Astrocyte (in vitro differentiated cells and primary cell): ENCODE results near the gene APMAP. TPM values are rescaled to one million over a fixed set of nuclear protein-coding genes. Genes with fewer than 3 reads are reported as not detected.

ENCODE experiments used
- DNase-seq: peaks from one replicate; pipeline ENCODE4 v3.0.0-alpha.2; 2010; ENCODE audit warnings: low read depth
- FAIRE-seq: peaks from 2 replicates; lab custom pipeline; 2011; peaks lifted over from hg19 to GRCh38; lab: Jason Lieb, UNC
- H2AFZ ChIP-seq: 2 replicates; pipeline ENCODE4 v1.6.0; 2012; ENCODE audit warnings: low read depth, low read length, inconsistent platforms
- H3K27ac ChIP-seq: 2 replicates; pipeline ENCODE4 v1.5.1; 2011; ENCODE audit warnings: low read depth, low read length, inconsistent platforms
- H3K27me3 ChIP-seq: 2 replicates; pipeline ENCODE4 v1.6.0; 2011; ENCODE audit warnings: low read length, inconsistent platforms; ENCODE audit not compliant: insufficient read depth
- H3K36me3 ChIP-seq: 2 replicates; pipeline ENCODE4 v1.5.1; 2011; ENCODE audit warnings: low read length, inconsistent platforms; ENCODE audit not compliant: insufficient read depth
- H3K4me1 ChIP-seq: 2 replicates; pipeline ENCODE4 v1.5.1; 2011; ENCODE audit warnings: low read length, inconsistent platforms; ENCODE audit not compliant: insufficient read depth
- H3K4me2 ChIP-seq: 2 replicates; pipeline ENCODE4 v1.6.0; 2012; ENCODE audit warnings: low read length, inconsistent platforms
- H3K4me3 ChIP-seq: 2 replicates; pipeline ENCODE4 v1.5.1; 2011; ENCODE audit warnings: low read depth, mild to moderate bottlenecking, low read length, inconsistent platforms; ENCODE audit not compliant: insufficient read depth
- H3K79me2 ChIP-seq: 2 replicates; pipeline ENCODE4 v1.6.0; 2012; ENCODE audit warnings: mild to moderate bottlenecking, low read length, inconsistent platforms; ENCODE audit not compliant: insufficient read depth
- H3K9ac ChIP-seq: 2 replicates; pipeline ENCODE4 v1.6.0; 2012; ENCODE audit warnings: mild to moderate bottlenecking, low read length, inconsistent platforms
- H3K9me3 ChIP-seq: 2 replicates; pipeline ENCODE4 v1.5.1; 2012; ENCODE audit warnings: low read depth, mild to moderate bottlenecking, low read length, inconsistent platforms; ENCODE audit not compliant: insufficient read depth
- H4K20me1 ChIP-seq: 2 replicates; pipeline ENCODE4 v1.6.0; 2012; ENCODE audit warnings: low read length, inconsistent platforms; ENCODE audit not compliant: insufficient read depth
- H3K27ac Mint-ChIP-seq: one replicate; pipeline ENCODE4 v1.8.0; 2021; ENCODE audit warnings: mild to moderate bottlenecking, mixed read lengths; ENCODE audit not compliant: unreplicated experiment
- H3K27me3 Mint-ChIP-seq: one replicate; pipeline ENCODE4 v1.8.0; 2021; ENCODE audit warnings: low read depth, mixed read lengths; ENCODE audit not compliant: unreplicated experiment
- H3K36me3 Mint-ChIP-seq: one replicate; pipeline ENCODE4 v1.8.0; 2021; ENCODE audit warnings: low read depth, mixed read lengths; ENCODE audit not compliant: unreplicated experiment
- H3K4me1 Mint-ChIP-seq: one replicate; pipeline ENCODE4 v1.8.0; 2021; ENCODE audit warnings: low read depth, mixed read lengths; ENCODE audit not compliant: unreplicated experiment
- H3K4me3 Mint-ChIP-seq: one replicate; pipeline ENCODE4 v1.8.0; 2021; ENCODE audit warnings: mild to moderate bottlenecking, moderate library complexity, mixed read lengths; ENCODE audit not compliant: unreplicated experiment
- H3K9me3 Mint-ChIP-seq: one replicate; pipeline ENCODE4 v1.8.0; 2021; ENCODE audit warnings: mild to moderate bottlenecking, mixed read lengths; ENCODE audit not compliant: unreplicated experiment
- CTCF ChIP-seq: IDR thresholded peaks from 2 replicates; pipeline ENCODE4 v1.5.1; 2011; ENCODE audit warnings: low read depth, mild to moderate bottlenecking, inconsistent platforms, low read length, moderate library complexity; ENCODE audit not compliant: insufficient read depth
- EZH2 ChIP-seq: IDR thresholded peaks from 2 replicates; pipeline ENCODE4 v1.6.1; 2012; ENCODE audit warnings: mild to moderate bottlenecking, low read length, inconsistent platforms; ENCODE audit not compliant: insufficient read depth
- total RNA-seq: library from RNA; stranded (reverse); gene quantifications from 2 replicates; pipeline ENCODE4 v1.2.1, GENCODE V29; 2021

Gene APMAP
- total RNA-seq, 1 donor from 2014 or later: 110 TPM

- Histone ChIP-seq H3K36me3 (no peaks in the 10 kb centered on the region), H4K20me1 (peaks cover 7% of the 10 kb centered on the region), H3K27me3 (peaks cover 6% of the 10 kb centered on the region), H3K79me2 (no peaks in the 10 kb centered on the region), H3K4me3 (no peak overlapping the region), H3K27ac (no peak overlapping the region), H3K9me3 (no peaks in the 10 kb centered on the region), H2AFZ (no peak overlapping the region), H3K9ac (no peak overlapping the region), H3K4me1 (no peaks in the 10 kb centered on the region), H3K4me2 (no peak overlapping the region)
- Mint-ChIP-seq H3K4me3 (no peak overlapping the region), H3K36me3 (no peaks in the 10 kb centered on the region), H3K4me1 (peaks cover 8% of the 10 kb centered on the region), H3K27me3 (peaks cover 25% of the 10 kb centered on the region), H3K9me3 (peaks cover 2% of the 10 kb centered on the region), H3K27ac (no peak overlapping the region)
- TF ChIP-seq EZH2: no peak
- no peak for TF ChIP-seq CTCF
- DNase-seq (no peak), FAIRE-seq (no peak)
Measured at GRCh38 chr20:25038103-25038410, 45.5 kb upstream of the APMAP start.

- H3K4me3 Mint-ChIP-seq: no peak overlapping the region
- no peak overlapping the region for H3K27ac Mint-ChIP-seq
- H3K9me3 Mint-ChIP-seq: peaks cover 2% of the 10 kb centered on the region
- Histone ChIP-seq H3K27ac (no peak overlapping the region), H3K4me2 (no peak overlapping the region), H3K4me3 (no peak overlapping the region), H3K36me3 (no peaks in the 10 kb centered on the region), H3K9ac (no peak overlapping the region), H3K4me1 (peaks cover 6% of the 10 kb centered on the region), H4K20me1 (peaks cover 7% of the 10 kb centered on the region), H3K9me3 (no peaks in the 10 kb centered on the region), H3K27me3 (peaks cover 8% of the 10 kb centered on the region), H3K79me2 (no peaks in the 10 kb centered on the region), H2AFZ (no peak overlapping the region)
- peaks cover 8% of the 10 kb centered on the region for H3K4me1 Mint-ChIP-seq
- FAIRE-seq (no peak), DNase-seq (no peak)
- H3K27me3 Mint-ChIP-seq: peaks cover 26% of the 10 kb centered on the region
- H3K36me3 Mint-ChIP-seq: no peaks in the 10 kb centered on the region
- TF ChIP-seq CTCF: no peak
- TF ChIP-seq EZH2: no peak
Measured at GRCh38 chr20:25037288-25038102, 44.9 kb upstream of the APMAP start.

GRCh38 chr20:25036331-25036936 lies 43.9 kb upstream of the APMAP start:
- peaks cover 8% of the 10 kb centered on the region for H3K4me1 Mint-ChIP-seq
- peaks cover 2% of the 10 kb centered on the region for H3K9me3 Mint-ChIP-seq
- no peak overlapping the region for H3K4me3 ChIP-seq
- H3K27ac Mint-ChIP-seq: no peak overlapping the region
- peaks cover 8% of the 10 kb centered on the region for H3K27me3 ChIP-seq
- DNase-seq: no peak
- no peak overlapping the region for H3K4me2 ChIP-seq
- no peak overlapping the region for H3K27ac ChIP-seq
- H3K27me3 Mint-ChIP-seq: peaks cover 27% of the 10 kb centered on the region
- no peaks in the 10 kb centered on the region for H3K36me3 Mint-ChIP-seq
- H3K79me2 ChIP-seq: no peaks in the 10 kb centered on the region
- no peak overlapping the region for H2AFZ ChIP-seq
- H3K4me1 ChIP-seq: peaks cover 8% of the 10 kb centered on the region
- peaks cover 7% of the 10 kb centered on the region for H4K20me1 ChIP-seq
- H3K4me3 Mint-ChIP-seq: no peak overlapping the region
- H3K9ac ChIP-seq: no peak overlapping the region
- TF ChIP-seq CTCF (no peak), EZH2 (no peak)
- no peaks in the 10 kb centered on the region for H3K9me3 ChIP-seq
- FAIRE-seq: no peak
- H3K36me3 ChIP-seq: no peaks in the 10 kb centered on the region
